ENCODE measurements around the gene ARMH4. TPM values are rescaled to one million over a fixed set of nuclear protein-coding genes. Genes with fewer than 3 reads are reported as not detected.

ARMH4 gene
- total and polyA plus RNA-seq, 12 donors = 1.3 to 13.1 (median 8.5) TPM

- no peak overlapping the region for H3K27ac ChIP-seq
- ATAC-seq (no peak), DNase-seq (no peak)
- 67 to 68% methylated on average over 3 of the region's 3 CpGs for WGBS, 2 donors
- no peaks in the 10 kb centered on the region for H3K27me3 ChIP-seq
- no peak for TF ChIP-seq CTCF (IDR thresholded peaks at IDR 0.05)
- no peaks in the 10 kb centered on the region for H3K36me3 ChIP-seq
- no peak overlapping the region for H3K4me3 ChIP-seq
- no peaks in the 10 kb centered on the region for H3K9me3 ChIP-seq
- intact Hi-C loops (cut with DNase I) = loop anchor here (2.0 to 10.0 kb wide), 4 partner anchors 379 to 587 kb away; no protein-coding TSS in a partner anchor
- peaks cover 0 to 24% (median 8%) of the 10 kb centered on the region in 9 donors for H3K4me1 ChIP-seq
Measured at GRCh38 chr14:58073516-58073915, 78.5 kb downstream of the ARMH4 start.

- 31 to 32% methylated on average over 17 of the region's 17 CpGs for WGBS, 2 donors
- H3K4me3 ChIP-seq = peak overlapping the region in 6 of 10 donors; percentile 9 to 42 (median 36)
- no peaks in the 10 kb centered on the region for H3K9me3 ChIP-seq
- H3K36me3 ChIP-seq = no peaks in the 10 kb centered on the region
- H3K27ac ChIP-seq = no peak overlapping the region
- no peaks in the 10 kb centered on the region for H3K27me3 ChIP-seq
- H3K4me1 ChIP-seq = peaks cover 0 to 14% (median 7%) of the 10 kb centered on the region in 9 donors
- TF ChIP-seq CTCF (IDR thresholded peaks at IDR 0.05) = peak; percentile 56 to 88 (median 74)
- intact Hi-C loops (cut with DNase I) = loop anchor here (1.0 to 10.0 kb wide), 5 partner anchors 378 to 586 kb away; no protein-coding TSS in a partner anchor
- ATAC-seq = peak in 7 of 8 donors; percentile 76 to 84 (median 79)
- peak in 1 of 2 donors; percentile 62 for DNase-seq
Measured at GRCh38 chr14:58072288-58073071, 79.5 kb downstream of the ARMH4 start.

- no peak for ATAC-seq
- no peaks in the 10 kb centered on the region for H3K27me3 ChIP-seq
- H3K4me3 ChIP-seq = no peak overlapping the region
- DNase-seq = no peak
- no peaks in the 10 kb centered on the region for H3K36me3 ChIP-seq
- H3K27ac ChIP-seq = no peak overlapping the region
- TF ChIP-seq CTCF (IDR thresholded peaks at IDR 0.05) = no peak
- intact Hi-C loops (cut with DNase I) = loop anchor here in 9 of 10 donors (5.0 to 10.0 kb wide), 3 partner anchors 377 to 584 kb away; no protein-coding TSS in a partner anchor
- no peaks in the 10 kb centered on the region for H3K9me3 ChIP-seq
- peaks cover 0 to 13% (median 7%) of the 10 kb centered on the region in 9 donors for H3K4me1 ChIP-seq
- 42 to 56% methylated on average over 1 of the region's 1 CpG for WGBS, 2 donors
Measured at GRCh38 chr14:58071341-58071740, 80.7 kb downstream of the ARMH4 start.

- 94 to 98% methylated on average over 1 of the region's 1 CpG for WGBS, 2 donors
- no peak for ATAC-seq
- Histone ChIP-seq H3K4me1 (peaks cover 0 to 13% (median 7%) of the 10 kb centered on the region in 9 donors), H3K9me3 (no peaks in the 10 kb centered on the region), H3K36me3 (peaks cover 0 to 4% (median 0%) of the 10 kb centered on the region in 9 donors), H3K27me3 (no peaks in the 10 kb centered on the region), H3K4me3 (no peak overlapping the region), H3K27ac (no peak overlapping the region)
- no peak for DNase-seq
- intact Hi-C loops (cut with DNase I) = no loop called here
- TF ChIP-seq CTCF (IDR thresholded peaks at IDR 0.05) = no peak
Measured at GRCh38 chr14:58068306-58068705, 83.7 kb downstream of the ARMH4 start.
